ENCODE measurements around the gene PTPRD.

PTPRD gene

DNA sequence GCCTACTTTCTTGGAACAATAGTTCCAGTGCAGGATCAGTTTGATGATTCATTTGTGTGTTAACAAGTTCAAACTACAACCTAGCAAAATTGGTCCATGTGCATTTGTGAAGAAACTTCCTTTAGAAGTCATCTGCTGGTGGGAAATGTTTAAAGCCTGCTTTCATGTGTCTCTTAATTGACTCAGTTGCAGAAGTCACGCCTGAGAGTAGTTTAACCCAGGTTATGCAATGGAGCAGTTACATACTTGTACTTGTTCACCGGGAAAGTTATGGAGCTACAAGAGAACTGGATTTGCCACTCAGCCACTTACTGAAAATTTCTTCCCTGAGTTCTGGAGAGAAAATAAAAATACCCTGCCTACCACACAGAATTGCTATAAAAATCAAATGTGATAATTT, 1397.8 kb downstream of the PTPRD start:
- Histone ChIP-seq H3K9ac (ENCODE audit: low read length) (no peak overlapping the region), H3K36me3 (ENCODE audit: control insufficient read depth, insufficient read depth, low read length, severe bottlenecking) (no peaks in the 10 kb centered on the region), H3K27me3 (replicated peaks; ENCODE audit: control insufficient read depth, insufficient read depth, low read length) (no peaks in the 10 kb centered on the region), H3K9me3 (ENCODE audit: control insufficient read depth, low read length) (no peaks in the 10 kb centered on the region), H3K4me1 (ENCODE audit: control insufficient read depth, insufficient read depth, low read length) (no peaks in the 10 kb centered on the region), H3K4me3 (ENCODE audit: low read length) (no peak overlapping the region)
- DNase-seq (ENCODE audit: low read depth): no peak

DNA sequence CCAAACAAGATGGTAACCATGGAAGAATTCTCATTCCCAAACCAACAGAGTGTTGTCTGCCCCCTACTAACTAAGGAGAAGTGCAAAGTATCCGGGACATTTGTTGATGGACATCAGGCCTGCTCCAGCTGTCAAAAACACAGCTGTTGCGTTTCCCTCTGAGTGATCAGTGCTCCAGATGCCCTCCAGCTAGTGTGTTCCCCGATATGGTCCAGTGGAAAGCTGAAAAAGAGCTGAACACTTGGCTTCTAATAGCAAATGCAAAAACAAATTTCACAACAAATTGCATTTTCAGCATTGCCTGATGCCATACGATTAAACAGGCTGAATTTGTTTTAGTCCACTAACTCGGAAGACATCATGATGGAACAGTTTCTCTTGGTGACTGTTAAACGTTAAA, 1398.7 kb downstream of the PTPRD start:
- no peak overlapping the region for H3K4me3 ChIP-seq (ENCODE audit: low read length)
- no peak for DNase-seq (ENCODE audit: low read depth)
- H3K4me1 ChIP-seq (ENCODE audit: control insufficient read depth, insufficient read depth, low read length): no peaks in the 10 kb centered on the region

DNA sequence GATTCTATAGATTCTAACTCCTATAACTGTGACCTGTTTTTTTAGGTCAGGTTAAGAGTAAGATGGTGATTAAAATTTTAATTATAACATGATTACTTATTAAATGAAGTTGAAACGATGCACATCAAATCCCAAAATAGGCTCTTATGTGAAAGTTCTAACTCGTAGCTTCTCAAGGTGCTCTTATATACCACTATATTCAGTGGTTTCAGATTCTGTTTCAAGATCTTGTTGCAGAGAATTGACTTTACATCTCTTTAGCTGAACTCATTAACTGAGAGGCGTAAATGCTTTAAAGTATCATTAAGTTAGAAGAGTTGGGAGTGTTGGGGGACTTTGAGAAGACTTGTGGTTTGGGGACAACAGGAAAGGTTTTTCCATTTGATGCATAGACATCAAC, 1399.8 kb downstream of the PTPRD start:
- DNase-seq (ENCODE audit: low read depth): no peak

More for the DNA sequence above, 1398.7 kb downstream of the PTPRD start:
- Histone ChIP-seq H3K9ac (ENCODE audit: low read length) (no peak overlapping the region), H3K36me3 (ENCODE audit: control insufficient read depth, insufficient read depth, low read length, severe bottlenecking) (no peaks in the 10 kb centered on the region), H3K9me3 (ENCODE audit: control insufficient read depth, low read length) (no peaks in the 10 kb centered on the region), H3K27me3 (replicated peaks; ENCODE audit: control insufficient read depth, insufficient read depth, low read length) (no peaks in the 10 kb centered on the region)

DNA sequence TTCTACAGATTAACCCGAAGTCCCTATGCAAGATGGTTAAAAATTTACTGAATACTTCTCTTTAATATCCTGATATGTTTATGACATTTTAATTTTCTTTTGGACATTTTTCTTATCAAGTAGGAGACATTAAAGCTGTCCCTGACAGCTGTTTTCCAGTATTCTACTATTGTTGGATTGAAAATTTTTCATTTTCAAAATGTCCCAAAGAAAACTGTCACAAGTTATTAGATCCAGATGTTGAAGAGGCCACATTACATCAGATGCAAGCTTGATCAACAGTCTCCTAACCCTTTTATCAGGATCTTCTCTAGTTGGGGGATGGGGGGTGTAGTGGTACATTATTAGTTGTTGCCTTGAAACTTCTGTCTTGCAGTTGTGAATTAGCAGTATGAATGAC, 1410.5 kb downstream of the PTPRD start:
- Histone ChIP-seq H3K4me3 (ENCODE audit: low read length) (no peak overlapping the region), H3K9me3 (ENCODE audit: control insufficient read depth, low read length) (no peaks in the 10 kb centered on the region), H3K27me3 (replicated peaks; ENCODE audit: control insufficient read depth, insufficient read depth, low read length) (no peaks in the 10 kb centered on the region), H3K9ac (ENCODE audit: low read length) (no peak overlapping the region), H3K36me3 (ENCODE audit: control insufficient read depth, insufficient read depth, low read length, severe bottlenecking) (no peaks in the 10 kb centered on the region), H3K4me1 (ENCODE audit: control insufficient read depth, insufficient read depth, low read length) (no peaks in the 10 kb centered on the region)
- DNase-seq (ENCODE audit: low read depth): no peak

More for the DNA sequence above, 1399.8 kb downstream of the PTPRD start:
- Histone ChIP-seq H3K27me3 (replicated peaks; ENCODE audit: control insufficient read depth, insufficient read depth, low read length) (no peaks in the 10 kb centered on the region), H3K4me1 (ENCODE audit: control insufficient read depth, insufficient read depth, low read length) (no peaks in the 10 kb centered on the region), H3K9ac (ENCODE audit: low read length) (no peak overlapping the region), H3K36me3 (ENCODE audit: control insufficient read depth, insufficient read depth, low read length, severe bottlenecking) (no peaks in the 10 kb centered on the region), H3K9me3 (ENCODE audit: control insufficient read depth, low read length) (no peaks in the 10 kb centered on the region), H3K4me3 (ENCODE audit: low read length) (no peak overlapping the region)

DNA sequence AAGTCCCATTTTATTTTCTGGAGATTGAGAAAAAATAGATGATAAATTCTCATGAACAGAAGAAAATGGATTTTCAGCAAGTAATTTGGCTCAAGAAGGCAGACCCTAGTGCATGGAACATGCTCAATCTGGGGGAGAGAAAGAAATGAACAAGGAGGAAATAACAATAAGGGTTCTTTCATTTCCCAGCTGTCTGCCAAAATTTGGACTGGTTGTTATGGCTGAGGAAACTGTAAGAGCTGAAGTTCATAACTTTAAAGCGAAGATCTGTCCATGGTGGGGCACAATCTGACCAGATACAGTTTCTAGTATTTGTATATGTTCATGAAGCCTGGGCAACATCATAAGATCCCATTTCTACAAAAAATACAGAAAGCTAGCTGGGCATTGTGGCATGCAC, 1426.7 kb downstream of the PTPRD start:
- no peak for DNase-seq (ENCODE audit: low read depth)
- H3K36me3 ChIP-seq (ENCODE audit: control insufficient read depth, insufficient read depth, low read length, severe bottlenecking): no peaks in the 10 kb centered on the region
- H3K27me3 ChIP-seq (replicated peaks; ENCODE audit: control insufficient read depth, insufficient read depth, low read length): no peaks in the 10 kb centered on the region
- no peaks in the 10 kb centered on the region for H3K4me1 ChIP-seq (ENCODE audit: control insufficient read depth, insufficient read depth, low read length)
- no peaks in the 10 kb centered on the region for H3K9me3 ChIP-seq (ENCODE audit: control insufficient read depth, low read length)
- no peak overlapping the region for H3K9ac ChIP-seq (ENCODE audit: low read length)
- no peak overlapping the region for H3K4me3 ChIP-seq (ENCODE audit: low read length)

DNA sequence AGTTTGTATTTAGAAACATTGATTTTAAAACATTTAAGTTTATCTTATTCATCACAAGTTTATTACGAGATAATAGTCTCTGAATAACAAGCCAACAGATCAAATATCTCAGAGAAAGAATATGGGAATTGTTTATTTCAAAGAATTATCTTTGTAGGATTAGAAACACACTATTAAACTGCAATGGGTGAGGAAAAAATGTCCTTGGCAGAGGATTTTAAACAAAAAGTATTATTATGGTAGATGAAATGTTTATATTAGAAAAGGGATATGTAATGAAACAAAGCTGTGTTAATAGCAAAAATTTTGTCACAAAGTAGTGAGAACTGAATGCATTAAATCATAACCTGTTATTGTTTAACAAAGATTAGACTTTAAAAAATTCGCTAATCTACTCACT, 1430.4 kb downstream of the PTPRD start:
- Histone ChIP-seq H3K27me3 (replicated peaks; ENCODE audit: control insufficient read depth, insufficient read depth, low read length) (no peaks in the 10 kb centered on the region), H3K36me3 (ENCODE audit: control insufficient read depth, insufficient read depth, low read length, severe bottlenecking) (no peaks in the 10 kb centered on the region), H3K4me3 (ENCODE audit: low read length) (no peak overlapping the region), H3K9ac (ENCODE audit: low read length) (no peak overlapping the region), H3K4me1 (ENCODE audit: control insufficient read depth, insufficient read depth, low read length) (no peaks in the 10 kb centered on the region), H3K9me3 (ENCODE audit: control insufficient read depth, low read length) (no peaks in the 10 kb centered on the region)
- DNase-seq (ENCODE audit: low read depth): no peak

DNA sequence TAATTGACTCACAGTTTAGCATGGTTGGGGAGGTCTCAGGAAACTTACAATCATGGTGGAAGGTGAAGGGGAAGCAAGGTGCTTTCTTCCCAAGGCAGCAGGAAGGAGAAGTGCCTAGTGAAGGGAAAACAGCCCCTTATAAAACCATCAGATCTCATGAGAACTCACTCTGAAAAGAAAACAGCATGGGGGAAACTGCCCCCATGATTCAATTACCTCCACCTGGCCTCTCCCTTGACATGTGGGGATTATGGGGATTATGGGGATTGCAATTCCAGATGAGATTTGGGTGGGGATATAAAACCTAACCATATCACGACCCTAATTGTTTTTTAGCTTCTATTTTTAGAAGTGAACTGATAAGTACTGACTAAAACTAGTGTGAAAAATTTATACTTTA, 1435.7 kb downstream of the PTPRD start:
- no peaks in the 10 kb centered on the region for H3K36me3 ChIP-seq (ENCODE audit: control insufficient read depth, insufficient read depth, low read length, severe bottlenecking)
- no peak overlapping the region for H3K4me3 ChIP-seq (ENCODE audit: low read length)
- DNase-seq (ENCODE audit: low read depth): no peak
- no peaks in the 10 kb centered on the region for H3K9me3 ChIP-seq (ENCODE audit: control insufficient read depth, low read length)
- peaks cover 9% of the 10 kb centered on the region for H3K4me1 ChIP-seq (ENCODE audit: control insufficient read depth, insufficient read depth, low read length)
- H3K27me3 ChIP-seq (replicated peaks; ENCODE audit: control insufficient read depth, insufficient read depth, low read length): no peaks in the 10 kb centered on the region
- H3K9ac ChIP-seq (ENCODE audit: low read length): no peak overlapping the region

DNA sequence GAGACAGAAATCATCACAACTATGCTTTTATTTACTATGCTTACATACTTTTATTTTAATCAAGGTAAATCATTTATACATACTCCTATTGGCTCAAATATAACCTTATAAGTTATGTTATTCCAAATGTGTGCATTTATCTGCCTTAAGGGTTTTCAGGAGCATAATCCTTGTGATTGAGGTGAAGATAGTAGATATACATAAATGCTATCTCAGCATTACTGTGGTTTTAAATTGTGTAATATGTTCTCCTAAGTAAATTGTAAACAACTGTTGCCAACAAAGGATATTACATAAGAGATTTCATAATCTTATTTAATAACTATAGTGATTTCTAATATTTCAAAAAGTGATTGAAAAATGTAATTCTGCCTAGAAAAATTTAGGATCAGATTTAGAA, 1438.4 kb downstream of the PTPRD start:
- H3K4me1 ChIP-seq (ENCODE audit: control insufficient read depth, insufficient read depth, low read length): peaks cover 11% of the 10 kb centered on the region
- H3K4me3 ChIP-seq (ENCODE audit: low read length): no peak overlapping the region
- H3K9me3 ChIP-seq (ENCODE audit: control insufficient read depth, low read length): no peaks in the 10 kb centered on the region
- no peak for DNase-seq (ENCODE audit: low read depth)
- no peaks in the 10 kb centered on the region for H3K27me3 ChIP-seq (replicated peaks; ENCODE audit: control insufficient read depth, insufficient read depth, low read length)
- no peaks in the 10 kb centered on the region for H3K36me3 ChIP-seq (ENCODE audit: control insufficient read depth, insufficient read depth, low read length, severe bottlenecking)
- H3K9ac ChIP-seq (ENCODE audit: low read length): no peak overlapping the region

DNA sequence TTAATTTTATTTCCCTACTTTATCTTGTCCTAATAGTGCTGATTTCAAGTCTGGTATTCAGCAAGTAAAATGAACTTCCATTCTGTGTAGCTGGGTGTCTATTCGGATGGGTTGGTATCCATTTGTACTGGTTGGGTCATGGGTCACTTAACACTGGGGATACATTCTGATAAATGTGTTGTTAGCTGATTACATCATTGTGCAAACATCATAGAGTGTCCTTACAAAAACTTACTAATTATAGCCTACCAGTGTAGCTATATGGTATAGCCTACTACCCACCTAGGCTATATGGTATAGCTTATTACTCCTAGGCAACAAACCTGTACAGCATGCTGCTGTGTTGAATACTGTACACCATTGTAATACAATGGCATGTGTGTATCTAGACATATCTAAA, 1439.5 kb downstream of the PTPRD start:
- H3K36me3 ChIP-seq (ENCODE audit: control insufficient read depth, insufficient read depth, low read length, severe bottlenecking): no peaks in the 10 kb centered on the region
- no peaks in the 10 kb centered on the region for H3K27me3 ChIP-seq (replicated peaks; ENCODE audit: control insufficient read depth, insufficient read depth, low read length)
- no peak overlapping the region for H3K9ac ChIP-seq (ENCODE audit: low read length)
- no peak for DNase-seq (ENCODE audit: low read depth)
- H3K4me3 ChIP-seq (ENCODE audit: low read length): no peak overlapping the region
- peaks cover 11% of the 10 kb centered on the region for H3K4me1 ChIP-seq (ENCODE audit: control insufficient read depth, insufficient read depth, low read length)
- H3K9me3 ChIP-seq (ENCODE audit: control insufficient read depth, low read length): no peaks in the 10 kb centered on the region

DNA sequence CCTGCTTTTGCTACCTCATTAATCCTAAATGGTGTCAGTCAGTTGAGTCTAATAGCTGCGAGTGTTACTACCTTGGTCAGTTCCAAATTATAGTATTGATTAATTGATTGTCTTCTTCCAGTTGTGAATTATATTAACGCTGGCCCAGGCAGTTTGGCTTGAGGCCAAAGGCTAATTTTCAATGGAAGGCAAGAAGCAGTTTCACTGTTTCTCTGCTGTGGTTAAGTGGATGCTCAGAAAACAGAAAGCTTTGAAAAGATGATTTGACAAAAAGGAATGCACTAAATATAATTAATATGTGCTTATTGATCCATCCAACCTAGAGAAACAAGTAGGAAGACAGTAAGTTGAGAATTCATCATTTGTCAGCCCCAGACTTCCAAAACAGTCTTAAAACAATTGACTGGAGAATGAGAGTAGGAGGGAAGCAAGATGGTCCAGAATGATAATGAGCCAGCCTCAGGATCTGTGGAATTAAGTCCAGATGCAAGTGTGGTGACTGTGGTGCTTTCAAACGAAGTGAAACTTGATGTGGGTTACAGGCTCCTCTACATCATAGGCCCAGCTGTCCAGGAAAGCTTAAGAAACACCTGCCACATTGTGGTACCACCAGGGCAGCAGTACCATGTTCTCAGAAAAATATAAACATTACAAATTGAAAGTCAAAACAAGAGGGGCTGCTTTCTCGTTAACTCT, 1442.2 kb downstream of the PTPRD start:
- peaks cover 8% of the 10 kb centered on the region for H3K4me1 ChIP-seq (ENCODE audit: control insufficient read depth, insufficient read depth, low read length)
- no peaks in the 10 kb centered on the region for H3K36me3 ChIP-seq (ENCODE audit: control insufficient read depth, insufficient read depth, low read length, severe bottlenecking)
- H3K9ac ChIP-seq (ENCODE audit: low read length): no peak overlapping the region
- DNase-seq (ENCODE audit: low read depth): no peak
- no peaks in the 10 kb centered on the region for H3K27me3 ChIP-seq (replicated peaks; ENCODE audit: control insufficient read depth, insufficient read depth, low read length)
- H3K9me3 ChIP-seq (ENCODE audit: control insufficient read depth, low read length): no peaks in the 10 kb centered on the region
- H3K4me3 ChIP-seq (ENCODE audit: low read length): no peak overlapping the region

DNA sequence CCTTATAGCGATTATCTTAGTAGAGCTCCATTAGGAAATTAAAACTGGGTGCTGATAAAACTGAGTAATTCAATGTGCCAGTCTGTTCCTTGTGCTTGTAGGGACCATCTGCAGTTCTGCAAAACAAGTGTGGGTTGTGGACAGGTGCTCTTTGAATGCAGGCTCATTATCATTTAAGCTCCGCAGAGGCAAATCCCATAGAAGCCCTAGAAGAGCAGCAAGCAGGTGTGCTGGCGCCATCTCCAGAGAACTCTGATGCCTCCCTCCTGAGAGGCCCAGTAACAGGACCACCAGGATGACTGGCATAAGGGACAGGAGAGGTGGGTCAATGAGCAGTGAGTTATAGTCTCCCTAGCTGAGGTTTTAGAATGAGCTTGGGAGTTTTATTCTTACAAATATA, 1470.8 kb downstream of the PTPRD start:
- H3K9me3 ChIP-seq (ENCODE audit: control insufficient read depth, low read length): no peaks in the 10 kb centered on the region
- H3K4me3 ChIP-seq (ENCODE audit: low read length): no peak overlapping the region
- no peaks in the 10 kb centered on the region for H3K36me3 ChIP-seq (ENCODE audit: control insufficient read depth, insufficient read depth, low read length, severe bottlenecking)
- DNase-seq (ENCODE audit: low read depth): no peak
- no peaks in the 10 kb centered on the region for H3K27me3 ChIP-seq (replicated peaks; ENCODE audit: control insufficient read depth, insufficient read depth, low read length)
- H3K9ac ChIP-seq (ENCODE audit: low read length): no peak overlapping the region
- no peaks in the 10 kb centered on the region for H3K4me1 ChIP-seq (ENCODE audit: control insufficient read depth, insufficient read depth, low read length)

DNA sequence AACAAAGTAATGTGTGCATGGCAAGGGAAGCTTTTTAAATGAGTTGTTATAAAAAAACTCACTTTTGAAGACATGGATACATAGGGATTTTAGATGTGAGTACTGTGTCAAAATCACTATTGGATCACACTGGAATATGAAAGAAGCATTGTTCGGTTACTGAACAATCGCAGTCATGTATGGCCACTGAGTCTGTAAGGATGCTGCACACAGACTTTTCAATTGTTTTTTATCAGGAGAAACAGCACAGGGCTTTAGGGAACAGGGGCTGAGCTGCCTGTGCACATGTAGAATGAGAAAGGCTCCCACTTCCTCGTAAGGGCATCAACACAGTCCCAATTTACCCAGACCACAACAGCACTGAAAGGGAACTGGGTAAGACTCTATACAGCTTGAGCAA, 1479.3 kb downstream of the PTPRD start:
- no peak overlapping the region for H3K4me3 ChIP-seq (ENCODE audit: low read length)
- H3K36me3 ChIP-seq (ENCODE audit: control insufficient read depth, insufficient read depth, low read length, severe bottlenecking): no peaks in the 10 kb centered on the region
- H3K27me3 ChIP-seq (replicated peaks; ENCODE audit: control insufficient read depth, insufficient read depth, low read length): no peaks in the 10 kb centered on the region
- no peaks in the 10 kb centered on the region for H3K9me3 ChIP-seq (ENCODE audit: control insufficient read depth, low read length)
- no peak for DNase-seq (ENCODE audit: low read depth)
- no peaks in the 10 kb centered on the region for H3K4me1 ChIP-seq (ENCODE audit: control insufficient read depth, insufficient read depth, low read length)
- no peak overlapping the region for H3K9ac ChIP-seq (ENCODE audit: low read length)
